IMR-90 (cell line): ENCODE results near the gene ZNF785. TPM values are rescaled to one million over a fixed set of nuclear protein-coding genes. Genes with fewer than 3 reads are reported as not detected.
A peak's percentile ranks its signal among the peaks of the same experiment; 100 is the strongest.

Experiments
- ATAC-seq: fragments of 200-7000 bp; cut with Tn5 transposase; 2 replicates; pipeline ENCODE4 v1.9.1; 2020; ENCODE audit warnings: low read depth, mild to moderate bottlenecking, moderate library complexity
- BruUV-seq: library from RNA; stranded (reverse); fragments of 400-500 nt; replicated peaks from 2 replicates; lab custom pipeline; 2021; lab: Mats Ljungman, UMichigan
- CTCF ChIA-PET: fragments of 300-600 bp; formaldehyde crosslinking; extraction: SDS; loops from one replicate; lab custom pipeline; 2021; ENCODE audit warnings: antibody characterized with exemption; lab: Yijun Ruan, JAX
- POLR2A ChIA-PET: fragments of 300-600 bp; sonication (Branson Sonifier 250); formaldehyde crosslinking; loops from one replicate; lab custom pipeline; 2022; ENCODE audit warnings: antibody characterized with exemption; ENCODE audit not compliant: unreplicated experiment; lab: Charles Lee
- DNase-seq: peaks from one replicate; pipeline ENCODE4 v3.0.0; 2013
- H2AFZ ChIP-seq: replicated peaks from 2 replicates; pipeline ENCODE3; 2013; ENCODE audit warnings: low read length, mild to moderate bottlenecking; ENCODE audit not compliant: poor library complexity
- H2AK5ac ChIP-seq: 2 replicates; pipeline ENCODE4 v1.6.1; 2013; ENCODE audit warnings: low read depth, low read length, inconsistent platforms
- H2AK9ac ChIP-seq: replicated peaks from 2 replicates; pipeline ENCODE3; 2013; ENCODE audit warnings: mild to moderate bottlenecking, low read depth, low read length, moderate library complexity; ENCODE audit not compliant: poor library complexity
- H2BK120ac ChIP-seq: 2 replicates; pipeline ENCODE4 v1.6.1; 2013; ENCODE audit warnings: low read depth, low read length, inconsistent platforms
- H2BK15ac ChIP-seq: 3 replicates; pipeline ENCODE4 v1.6.1; 2013; ENCODE audit warnings: low read depth, low read length, inconsistent platforms
- H2BK20ac ChIP-seq: 2 replicates; pipeline ENCODE4 v1.6.1; 2013; ENCODE audit warnings: low read depth, mild to moderate bottlenecking, inconsistent platforms, low read length, moderate library complexity
- H2BK5ac ChIP-seq: 2 replicates; pipeline ENCODE4 v1.6.1; 2013; ENCODE audit warnings: mild to moderate bottlenecking, low read depth, low read length, inconsistent platforms; ENCODE audit not compliant: poor library complexity, severe bottlenecking
- H3K14ac ChIP-seq: replicated peaks from 2 replicates; pipeline ENCODE4 v1.6.1; 2013; ENCODE audit warnings: low read depth, low read length, inconsistent platforms
- H3K18ac ChIP-seq: 2 replicates; pipeline ENCODE4 v1.6.1; 2013; ENCODE audit warnings: low read depth, low read length, control low read depth
- H3K23ac ChIP-seq: 2 replicates; pipeline ENCODE4 v1.6.1; 2013; ENCODE audit warnings: low read depth, low read length, inconsistent platforms
- H3K27ac ChIP-seq: 2 replicates; pipeline ENCODE4 v1.5.1; 2013; ENCODE audit warnings: mild to moderate bottlenecking, control low read depth, low read length; ENCODE audit not compliant: insufficient read depth
- H3K27me3 ChIP-seq: 2 replicates; pipeline ENCODE4 v1.6.1; 2013; ENCODE audit warnings: low read length; ENCODE audit not compliant: control insufficient read depth, insufficient read depth
- H3K36me3 ChIP-seq: 2 replicates; pipeline ENCODE4 v1.6.1; 2013; ENCODE audit warnings: low read length, mixed read lengths; ENCODE audit not compliant: control insufficient read depth, insufficient read depth
- H3K4ac ChIP-seq: 2 replicates; pipeline ENCODE4 v1.6.1; 2013; ENCODE audit warnings: low read depth, low read length, inconsistent platforms
- H3K4me1 ChIP-seq: 2 replicates; pipeline ENCODE4 v1.6.1; 2013; ENCODE audit warnings: low read length, mixed read lengths; ENCODE audit not compliant: control insufficient read depth, insufficient read depth
- H3K4me2 ChIP-seq: 2 replicates; pipeline ENCODE4 v1.6.1; 2013; ENCODE audit warnings: low read depth, mild to moderate bottlenecking, control low read depth, low read length, moderate library complexity
- H3K4me3 ChIP-seq: 2 replicates; pipeline ENCODE4 v1.5.1; 2013; ENCODE audit warnings: low read depth, mild to moderate bottlenecking, control low read depth, low read length, moderate library complexity; ENCODE audit not compliant: insufficient read depth
- H3K56ac ChIP-seq: 2 replicates; pipeline ENCODE4 v1.6.1; 2013; ENCODE audit warnings: low read length, inconsistent platforms; ENCODE audit not compliant: insufficient read depth; ENCODE audit errors: extremely low read depth
- H3K79me1 ChIP-seq, 2 experiments: 2 replicates each; pipeline ENCODE4 v1.6.1; 2013; ENCODE audit warnings: low read length in 2 of 2, inconsistent platforms in 1 of 2, low read depth in 1 of 2
- H3K9ac ChIP-seq: 2 replicates; pipeline ENCODE4 v1.6.1; 2013; ENCODE audit warnings: low read depth, low read length, control low read depth
- H3K9me1 ChIP-seq: 2 replicates; pipeline ENCODE4 v1.6.1; 2013; ENCODE audit warnings: low read length, inconsistent platforms; ENCODE audit not compliant: insufficient read depth
- H3K9me3 ChIP-seq: 2 replicates; pipeline ENCODE4 v1.6.1; 2013; ENCODE audit warnings: low read length; ENCODE audit not compliant: control insufficient read depth, insufficient read depth
- H4K20me1 ChIP-seq: 2 replicates; pipeline ENCODE4 v1.6.1; 2013; ENCODE audit warnings: low read length, inconsistent platforms; ENCODE audit not compliant: insufficient read depth
- H4K5ac ChIP-seq: 2 replicates; pipeline ENCODE4 v1.6.1; 2013; ENCODE audit warnings: mild to moderate bottlenecking, low read depth, low read length, control low read depth
- H4K8ac ChIP-seq, 2 experiments: 2 replicates each; pipeline ENCODE4 v1.6.1; 2013; ENCODE audit warnings: low read depth in 2 of 2, low read length in 2 of 2, control low read depth in 1 of 2, inconsistent platforms in 1 of 2
- H4K91ac ChIP-seq: 2 replicates; pipeline ENCODE4 v1.6.1; 2013; ENCODE audit warnings: low read depth, low read length, inconsistent platforms; ENCODE audit not compliant: insufficient read depth
- CHD1 ChIP-seq: IDR thresholded peaks from 2 replicates; pipeline ENCODE4 v1.6.1; 2012; ENCODE audit warnings: low read depth, low read length, improper control_type of control experiment
- CTCF ChIP-seq: conservative IDR thresholded peaks from 2 replicates; pipeline ENCODE4 v1.5.1; 2012; ENCODE audit warnings: mild to moderate bottlenecking, low read depth, low read length, improper control_type of control experiment
- RAD21 ChIP-seq: IDR thresholded peaks from 2 replicates; pipeline ENCODE4 v1.6.1; 2012; ENCODE audit warnings: low read length, improper control_type of control experiment
- SMC3 ChIP-seq: fragments of 150-350 bp; IDR thresholded peaks from 2 replicates; pipeline ENCODE4 v1.6.1; 2016; ENCODE audit warnings: low read depth, mild to moderate bottlenecking, antibody characterized with exemption, low read length, moderate library complexity
- WGBS, 2 experiments: methylation state at CpG; one replicate each; pipeline versions ENCODE4 v1.1.5 to v1.1.7; 2013; ENCODE audit warnings: missing lambda C conversion rate in 2 of 2; ENCODE audit not compliant: insufficient read length in 1 of 2; ENCODE audit errors: extremely low coverage in 2 of 2; 5-methylcytosine and 5-hydroxymethylcytosine counted together
- dilution Hi-C: fragments of 300-500 bp; cut with HindIII; formaldehyde crosslinking; loops from one replicate; pipeline ENCODE4 v1.14.3; 2018; ENCODE audit warnings: low sequenced_read_pairs; ENCODE audit not compliant: unreplicated experiment
- in situ Hi-C: fragments of 300-500 bp; cut with MboI; formaldehyde crosslinking; loops from 3 replicates; pipeline ENCODE4 v1.14.3; 2019; ENCODE audit warnings: low sequenced_read_pairs, inconsistent platforms, mixed read lengths
- intact Hi-C: fragments of 100-400 bp; cut with micrococcal nuclease; formaldehyde crosslinking; loops from 2 replicates; pipeline ENCODE4 v1.10.0; 2022
- polyA plus RNA-seq, 3 experiments: library from polyadenylated mRNA; depleted of rRNA; stranded (reverse); fragments of >200 nt; gene quantifications; 2 replicates each; pipeline ENCODE4 v1.2.3, GENCODE V29; 2012; ENCODE audit warnings: low replicate concordance in 1 of 3
- total RNA-seq: library from RNA; depleted of rRNA; stranded (reverse); fragments of >200 nt; gene quantifications from 2 replicates; pipeline ENCODE4 v1.2.3, GENCODE V29; 2012

The ZNF785 gene
- total and polyA plus RNA-seq, 2 of the 4 experiments (the other 2 are of a cell fraction): 2.9 to 4.0 TPM

DNA sequence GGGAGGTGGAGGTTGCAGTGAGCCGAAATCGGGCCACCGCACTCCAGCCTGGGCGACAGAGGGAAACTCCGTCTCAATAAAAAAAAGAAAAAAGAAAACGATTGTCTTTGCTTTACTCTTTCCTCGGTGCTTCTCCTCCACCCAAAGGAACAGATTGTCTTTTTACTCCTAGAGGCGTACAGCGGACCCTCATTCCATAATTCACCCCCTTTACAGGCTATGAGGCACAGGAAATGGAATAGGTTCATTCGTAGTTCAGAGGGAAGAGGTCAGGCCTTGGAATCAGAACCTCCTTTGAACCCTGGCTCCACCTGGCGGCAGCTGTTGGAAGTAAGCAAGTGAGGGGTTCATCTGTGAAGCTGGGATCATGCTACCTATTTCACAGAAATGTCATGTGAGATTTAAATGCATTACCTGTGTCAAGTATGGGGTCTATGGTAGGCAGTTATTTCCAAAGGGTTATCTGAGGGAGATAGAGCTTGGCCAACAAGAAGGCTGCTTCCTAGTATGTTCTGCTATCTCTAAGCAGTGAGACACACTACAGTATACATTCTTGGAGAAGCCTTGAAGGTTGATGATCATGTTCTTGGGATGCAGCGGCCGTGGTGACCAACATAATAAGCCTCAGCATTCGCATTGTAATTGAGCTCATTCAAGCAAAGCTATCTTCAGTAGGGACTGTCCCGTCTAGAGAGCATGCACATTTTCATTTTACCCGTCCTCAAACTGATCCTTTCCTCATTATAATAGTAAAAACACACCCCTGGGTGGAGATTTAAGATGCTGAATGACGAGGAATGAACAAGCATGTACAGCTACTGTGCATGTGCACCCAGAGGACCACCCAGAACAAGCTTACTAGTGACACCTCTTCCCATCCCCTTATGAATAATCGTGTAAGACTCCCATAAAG, 43.4 kb upstream of the ZNF785 start:
- H2AK5ac ChIP-seq: no peak overlapping the region
- H3K36me3 ChIP-seq: no peaks in the 10 kb centered on the region
- H3K4me3 ChIP-seq: no peak overlapping the region
- H3K79me1 ChIP-seq: peaks cover 5 to 7% of the 10 kb centered on the region in 2 experiments; a peak in 3 of 4 replicates
- no peak overlapping the region for H3K9ac ChIP-seq
- no peak overlapping the region for H3K4me2 ChIP-seq
- peak overlapping the region; percentile 75 for H2AFZ ChIP-seq
- in situ Hi-C loops (no loop called here), intact Hi-C loops (loop anchor here (1.0 kb wide), 2 partner anchors 180 to 199 kb away; partner anchors contain the start of gene DCTPP1), dilution Hi-C loops (no loop called here)
- H3K56ac ChIP-seq: no peak overlapping the region
- H2BK5ac ChIP-seq: no peak overlapping the region
- H3K23ac ChIP-seq: 0 out of 2 replicates have a peak overlapping the region, but pooled peaks have one; percentile 16
- H2BK120ac ChIP-seq: no peak overlapping the region
- H3K4me1 ChIP-seq: no peaks in the 10 kb centered on the region
- no peaks in the 10 kb centered on the region for H4K20me1 ChIP-seq
- H3K27ac ChIP-seq: no peak overlapping the region
- no peak overlapping the region for H3K18ac ChIP-seq
- no peaks in the 10 kb centered on the region for H3K27me3 ChIP-seq
- CTCF ChIA-PET: interaction anchor here (0.5 to 1.1 kb wide), 8 partner anchors 13 to 538 kb away, joined by 3 to 5 read pairs (median 4); partner anchors contain the start of gene DCTPP1
- peaks cover 5% of the 10 kb centered on the region; the same call in 1 of the 2 replicates for H3K9me3 ChIP-seq
- peak; percentile 99 for ATAC-seq
- H4K5ac ChIP-seq: peak overlapping the region; percentile 82
- peak overlapping the region; percentile 44 for H3K4ac ChIP-seq
- DNase-seq: peak; percentile 68
- TF ChIP-seq RAD21 (peak; percentile 83), SMC3 (peak; percentile 90), CHD1 (no peak), CTCF (peak; percentile 88)
- no peaks in the 10 kb centered on the region; the same call in 1 of the 2 replicates for H3K9me1 ChIP-seq
- H2AK9ac ChIP-seq: no peak overlapping the region
- peak overlapping the region; percentile 46 to 100 for H4K8ac ChIP-seq
- H4K91ac ChIP-seq: no peak overlapping the region
- POLR2A ChIA-PET: no interaction called here
- 38% methylated on average over 2 of the region's 18 CpGs; no CpG with 5 or more reads in 1 of the 2 experiments for WGBS, 2 experiments
- no peak overlapping the region for H3K14ac ChIP-seq
- no peak overlapping the region for H2BK20ac ChIP-seq
- no peak overlapping the region for H2BK15ac ChIP-seq
- BruUV-seq: no TSS peak
